Left lung (tissue), 10 donors: Measurements from ENCODE around the gene AMOTL1. TPM values are rescaled to one million over a fixed set of nuclear protein-coding genes. Genes with fewer than 3 reads are reported as not detected.

ENCODE experiments used
- ATAC-seq: fragments of 200-7000 bp; cut with Tn5 transposase; one replicate; pipeline ENCODE4 v1.9.1; 2020; ENCODE audit warnings: moderate library complexity
- DNase-seq, 4 donors: peaks; one replicate each; pipeline ENCODE4 v3.0.0-alpha.2; 2013 to 2020
- H3K27ac ChIP-seq, 2 donors: fragments of 200-600 bp; sonication (generic) in 1 of 2; one replicate each; pipeline versions ENCODE4 v1.5.0 to v1.8.0; 2020 to 2021
- H3K27me3 ChIP-seq, 2 donors: fragments of 200-600 bp; sonication (generic) in 1 of 2; one replicate each; pipeline versions ENCODE4 v1.5.0 to v1.8.0; 2020 to 2021
- H3K36me3 ChIP-seq, 2 donors: fragments of 200-600 bp; sonication (generic) in 1 of 2; one replicate each; pipeline versions ENCODE4 v1.5.0 to v1.8.0; 2020 to 2021
- H3K4me1 ChIP-seq, 2 donors: fragments of 200-600 bp; one replicate each; pipeline ENCODE4 v1.8.0; 2021
- H3K4me3 ChIP-seq, 2 donors: fragments of 200-600 bp; sonication (generic) in 1 of 2; one replicate each; pipeline versions ENCODE4 v1.5.0 to v1.8.0; 2020 to 2021; ENCODE audit warnings: mild to moderate bottlenecking in 1 of 2
- H3K9me3 ChIP-seq, 2 donors: fragments of 200-600 bp; sonication (generic) in 1 of 2; one replicate each; pipeline versions ENCODE4 v1.5.0 to v1.8.0; 2020 to 2021
- intact Hi-C, 2 donors: fragments of 100-400 bp; cut with DNase I; formaldehyde crosslinking; loops; one replicate each; pipeline versions ENCODE4 v1.11.2 to v1.14.2; 2022
- polyA plus RNA-seq, 6 donors: library from polyadenylated mRNA; unstranded; fragments of 120-200 nt; gene quantifications; one replicate each; pipeline ENCODE4 v1.2.1, GENCODE V29; 2013; ENCODE audit not compliant: insufficient read length in 6 of 6
- total RNA-seq, 2 donors: library from RNA; stranded (reverse); fragmentation: NEBNext Ultra II Directional; extraction: Animal tissue kit (Norgen Biotek cat#: 25700); gene quantifications; one replicate each; pipeline ENCODE4 v1.2.1, GENCODE V29; 2021
- TF ChIP-seq, protein P1 (sequence below), 2 donors: fragments of 200-600 bp; sonication (generic) in 1 of 2; IDR thresholded peaks; one replicate each; pipeline versions ENCODE4 v1.5.0 to v1.8.0; 2021; ENCODE audit warnings: antibody characterized with exemption in 2 of 2
- donor health status: DM: no; HTN: yes; CAD: no.
- donor health status: DM: no; HTN: no; CAD: no.

AMOTL1 gene
- total and polyA plus RNA-seq, 8 donors, result 42.7 to 67.9 (median 55.5) TPM

DNA sequence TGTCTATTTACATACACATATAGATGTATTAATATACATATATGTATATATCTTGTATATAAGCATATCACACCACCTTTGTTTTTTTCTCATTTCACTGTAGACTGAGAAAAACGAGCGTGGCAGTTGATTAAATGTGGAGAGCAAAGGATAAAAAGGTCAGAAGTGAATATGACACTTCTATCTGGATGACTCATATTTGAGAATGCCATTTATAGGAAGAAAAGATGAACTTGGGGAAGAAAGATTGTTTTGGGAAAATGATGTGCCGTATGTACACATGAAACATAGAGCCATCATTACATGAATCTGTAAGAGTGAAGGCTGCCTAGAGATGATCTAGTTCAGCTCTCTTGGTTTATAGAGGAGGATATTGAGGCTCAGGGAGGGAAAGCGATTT lies 28.7 kb downstream of the AMOTL1 start:
- Histone ChIP-seq H3K4me3 (no peak overlapping the region), H3K27ac (no peak overlapping the region), H3K36me3 (peaks cover 0 to 18% of the 10 kb centered on the region in 2 donors), H3K27me3 (no peaks in the 10 kb centered on the region), H3K9me3 (no peaks in the 10 kb centered on the region), H3K4me1 (peaks cover 20 to 35% of the 10 kb centered on the region in 2 donors)
- ATAC-seq, result no peak
- intact Hi-C loops, result no loop called here
- TF ChIP-seq, protein P1, sequence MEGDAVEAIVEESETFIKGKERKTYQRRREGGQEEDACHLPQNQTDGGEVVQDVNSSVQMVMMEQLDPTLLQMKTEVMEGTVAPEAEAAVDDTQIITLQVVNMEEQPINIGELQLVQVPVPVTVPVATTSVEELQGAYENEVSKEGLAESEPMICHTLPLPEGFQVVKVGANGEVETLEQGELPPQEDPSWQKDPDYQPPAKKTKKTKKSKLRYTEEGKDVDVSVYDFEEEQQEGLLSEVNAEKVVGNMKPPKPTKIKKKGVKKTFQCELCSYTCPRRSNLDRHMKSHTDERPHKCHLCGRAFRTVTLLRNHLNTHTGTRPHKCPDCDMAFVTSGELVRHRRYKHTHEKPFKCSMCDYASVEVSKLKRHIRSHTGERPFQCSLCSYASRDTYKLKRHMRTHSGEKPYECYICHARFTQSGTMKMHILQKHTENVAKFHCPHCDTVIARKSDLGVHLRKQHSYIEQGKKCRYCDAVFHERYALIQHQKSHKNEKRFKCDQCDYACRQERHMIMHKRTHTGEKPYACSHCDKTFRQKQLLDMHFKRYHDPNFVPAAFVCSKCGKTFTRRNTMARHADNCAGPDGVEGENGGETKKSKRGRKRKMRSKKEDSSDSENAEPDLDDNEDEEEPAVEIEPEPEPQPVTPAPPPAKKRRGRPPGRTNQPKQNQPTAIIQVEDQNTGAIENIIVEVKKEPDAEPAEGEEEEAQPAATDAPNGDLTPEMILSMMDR (IDR thresholded peaks at IDR 0.05), result no peak
- no peak for DNase-seq

DNA sequence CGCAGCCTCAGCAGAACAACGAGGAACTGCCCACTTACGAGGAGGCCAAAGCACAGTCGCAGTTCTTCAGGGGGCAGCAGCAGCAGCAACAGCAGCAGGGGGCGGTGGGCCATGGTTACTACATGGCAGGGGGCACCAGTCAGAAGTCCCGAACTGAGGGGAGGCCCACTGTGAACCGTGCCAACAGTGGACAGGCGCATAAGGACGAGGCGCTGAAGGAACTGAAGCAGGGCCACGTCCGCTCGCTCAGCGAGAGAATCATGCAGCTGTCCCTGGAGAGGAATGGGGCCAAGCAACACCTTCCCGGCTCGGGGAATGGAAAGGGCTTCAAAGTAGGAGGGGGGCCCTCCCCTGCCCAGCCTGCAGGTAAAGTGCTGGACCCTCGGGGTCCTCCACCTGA lies 31.6 kb downstream of the AMOTL1 start:
- DNase-seq, result no peak
- Histone ChIP-seq H3K27me3 (no peaks in the 10 kb centered on the region), H3K4me1 (peaks cover 2 to 12% of the 10 kb centered on the region in 2 donors), H3K27ac (no peak overlapping the region), H3K4me3 (no peak overlapping the region), H3K36me3 (peaks cover 0 to 27% of the 10 kb centered on the region in 2 donors), H3K9me3 (no peaks in the 10 kb centered on the region)
- intact Hi-C loops, result no loop called here
- no peak for ATAC-seq
- TF ChIP-seq, protein P1 (IDR thresholded peaks at IDR 0.05), result no peak

DNA sequence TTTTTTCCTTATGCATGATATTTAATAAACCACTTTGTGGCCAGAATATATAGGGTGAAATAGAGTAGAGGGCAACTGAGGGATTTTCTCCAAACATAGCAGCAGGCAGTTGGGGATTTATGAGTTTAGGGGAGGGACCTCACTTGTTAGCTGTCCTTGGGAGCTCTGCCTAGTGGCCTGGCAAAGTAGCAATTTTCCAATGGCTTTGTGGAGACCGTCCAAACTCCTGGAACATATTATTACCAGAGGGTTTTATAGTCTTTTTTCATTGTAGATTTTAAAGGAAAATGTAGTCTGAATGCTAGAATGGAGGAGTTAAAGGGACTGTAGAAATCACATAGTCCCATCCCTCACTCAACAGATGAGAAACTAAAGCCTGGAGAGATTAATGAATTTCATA lies 32.3 kb downstream of the AMOTL1 start:
- DNase-seq, result peak in 2 of 4 donors; percentile 22 to 33
- Histone ChIP-seq H3K9me3 (no peaks in the 10 kb centered on the region), H3K4me3 (no peak overlapping the region), H3K36me3 (peaks cover 0 to 27% of the 10 kb centered on the region in 2 donors), H3K4me1 (peaks cover 0 to 7% of the 10 kb centered on the region in 2 donors), H3K27me3 (no peaks in the 10 kb centered on the region), H3K27ac (no peak overlapping the region)
- TF ChIP-seq, protein P1 (IDR thresholded peaks at IDR 0.05), result no peak
- intact Hi-C loops, result no loop called here
- ATAC-seq, result peak; percentile 30

DNA sequence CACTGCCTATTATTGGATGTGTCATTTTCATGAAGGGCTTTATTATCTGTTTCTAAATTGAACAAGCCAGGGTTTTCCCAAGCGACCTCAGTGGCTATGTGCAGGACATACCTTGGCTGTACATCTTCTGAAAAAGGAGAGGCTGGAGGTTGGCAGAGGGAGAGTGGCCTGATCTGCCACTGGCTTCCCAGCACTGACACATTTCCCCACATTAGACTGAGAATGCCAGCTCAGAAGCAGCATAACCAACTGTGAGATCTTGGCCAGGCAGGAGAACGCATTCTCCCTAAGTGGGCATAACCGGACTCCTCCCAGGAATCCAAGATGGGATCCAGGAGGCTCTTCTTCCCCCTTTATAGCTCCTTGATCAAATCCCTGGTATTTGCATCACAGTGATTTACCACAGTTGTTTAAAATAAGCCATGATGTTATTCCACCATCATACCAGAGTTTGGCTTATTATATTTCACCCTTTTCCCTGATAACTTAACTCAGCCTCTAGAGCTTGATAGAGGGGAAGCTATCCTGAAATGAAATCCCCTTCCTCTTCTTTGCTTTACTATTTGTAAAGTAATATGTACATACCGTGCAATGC lies 33.8 kb downstream of the AMOTL1 start:
- no peak overlapping the region for H3K4me3 ChIP-seq
- no peak for DNase-seq
- no peak overlapping the region for H3K27ac ChIP-seq
- no peaks in the 10 kb centered on the region for H3K27me3 ChIP-seq
- intact Hi-C loops, result no loop called here
- peaks cover 0 to 3% of the 10 kb centered on the region in 2 donors for H3K4me1 ChIP-seq
- TF ChIP-seq, protein P1 (IDR thresholded peaks at IDR 0.05), result no peak
- no peak for ATAC-seq
- no peaks in the 10 kb centered on the region for H3K9me3 ChIP-seq
- H3K36me3 ChIP-seq, result peaks cover 0 to 27% of the 10 kb centered on the region in 2 donors

DNA sequence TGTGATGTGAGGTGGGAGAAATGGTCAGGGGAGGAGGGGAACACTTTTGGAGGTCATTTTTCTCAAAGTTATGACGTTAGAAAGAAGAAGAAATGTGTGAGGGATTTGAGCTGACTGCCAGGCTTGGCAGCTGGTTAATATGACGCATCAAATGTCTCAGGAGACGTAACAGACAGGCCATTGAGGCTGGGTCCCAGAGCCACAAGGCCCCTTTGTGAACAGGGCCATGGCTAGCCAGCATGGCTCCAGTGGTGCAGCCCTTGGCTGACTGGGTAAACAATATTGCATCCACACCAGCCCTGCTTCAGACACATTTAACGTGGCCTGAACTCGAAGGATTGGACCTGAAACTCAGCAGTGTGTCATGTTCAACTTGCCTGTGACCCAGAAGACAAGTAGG lies 34.3 kb downstream of the AMOTL1 start:
- Histone ChIP-seq H3K27me3 (no peaks in the 10 kb centered on the region), H3K27ac (no peak overlapping the region), H3K4me3 (no peak overlapping the region), H3K9me3 (no peaks in the 10 kb centered on the region), H3K36me3 (peaks cover 0 to 27% of the 10 kb centered on the region in 2 donors), H3K4me1 (no peaks in the 10 kb centered on the region)
- intact Hi-C loops, result no loop called here
- no peak for ATAC-seq
- TF ChIP-seq, protein P1 (IDR thresholded peaks at IDR 0.05), result no peak
- no peak for DNase-seq
